Measurements from ENCODE around the gene LPCAT2. TPM values are rescaled to one million over a fixed set of nuclear protein-coding genes. Genes with fewer than 3 reads are reported as not detected.

LPCAT2 gene
- total RNA-seq, 2 experiments from 2014 or later = not detected

DNA sequence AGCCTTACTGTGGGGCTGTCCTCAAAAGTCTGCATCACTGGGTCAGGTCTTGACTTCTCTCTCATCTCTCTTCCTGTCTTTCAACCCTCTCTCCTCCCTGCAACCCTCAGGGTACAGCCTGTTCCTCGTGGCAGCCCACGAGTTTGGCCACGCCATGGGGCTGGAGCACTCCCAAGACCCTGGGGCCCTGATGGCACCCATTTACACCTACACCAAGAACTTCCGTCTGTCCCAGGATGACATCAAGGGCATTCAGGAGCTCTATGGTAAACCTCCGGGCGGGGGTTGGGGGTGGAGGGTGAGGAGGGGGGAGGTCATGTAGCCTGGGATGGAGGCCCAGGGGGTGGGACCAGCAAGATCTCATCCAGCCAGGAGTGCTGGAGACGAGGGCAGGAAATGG lies 17.2 kb upstream of the LPCAT2 start:
- H3K4me1 ChIP-seq (ENCODE audit: insufficient read depth, low read length, poor library complexity, severe bottlenecking) = no peaks in the 10 kb centered on the region
- no peaks in the 10 kb centered on the region for H3K79me2 ChIP-seq (ENCODE audit: insufficient read depth, low read depth, low read length)
- TF ChIP-seq, protein P1, sequence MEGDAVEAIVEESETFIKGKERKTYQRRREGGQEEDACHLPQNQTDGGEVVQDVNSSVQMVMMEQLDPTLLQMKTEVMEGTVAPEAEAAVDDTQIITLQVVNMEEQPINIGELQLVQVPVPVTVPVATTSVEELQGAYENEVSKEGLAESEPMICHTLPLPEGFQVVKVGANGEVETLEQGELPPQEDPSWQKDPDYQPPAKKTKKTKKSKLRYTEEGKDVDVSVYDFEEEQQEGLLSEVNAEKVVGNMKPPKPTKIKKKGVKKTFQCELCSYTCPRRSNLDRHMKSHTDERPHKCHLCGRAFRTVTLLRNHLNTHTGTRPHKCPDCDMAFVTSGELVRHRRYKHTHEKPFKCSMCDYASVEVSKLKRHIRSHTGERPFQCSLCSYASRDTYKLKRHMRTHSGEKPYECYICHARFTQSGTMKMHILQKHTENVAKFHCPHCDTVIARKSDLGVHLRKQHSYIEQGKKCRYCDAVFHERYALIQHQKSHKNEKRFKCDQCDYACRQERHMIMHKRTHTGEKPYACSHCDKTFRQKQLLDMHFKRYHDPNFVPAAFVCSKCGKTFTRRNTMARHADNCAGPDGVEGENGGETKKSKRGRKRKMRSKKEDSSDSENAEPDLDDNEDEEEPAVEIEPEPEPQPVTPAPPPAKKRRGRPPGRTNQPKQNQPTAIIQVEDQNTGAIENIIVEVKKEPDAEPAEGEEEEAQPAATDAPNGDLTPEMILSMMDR (conservative IDR thresholded peaks at IDR 0.05; ENCODE audit: low read length) = no peak
- no peak for TF ChIP-seq EZH2phosphoT487 (IDR thresholded peaks at IDR 0.05; ENCODE audit: borderline replicate concordance, low read depth, low read length)
- H3K4me2 ChIP-seq (ENCODE audit: low read length) = no peak overlapping the region
- H3K27ac ChIP-seq (ENCODE audit: low read depth, low read length, poor library complexity, severe bottlenecking) = no peak overlapping the region
- H3K9me3 ChIP-seq (ENCODE audit: low read length) = no peaks in the 10 kb centered on the region
- intact Hi-C loops (cut with micrococcal nuclease; ENCODE audit: unreplicated experiment) = no loop called here
- no TSS peak for BruUV-seq (replicated peaks)
- no peaks in the 10 kb centered on the region for H3K9me2 ChIP-seq (ENCODE audit: insufficient read depth, low read length)
- ChIA-PET POLR2A (no interaction called here), CTCF (ENCODE audit: unreplicated experiment) (interaction anchor here (0.6 kb wide), 1 partner anchor 226 kb away, joined by 6 read pairs; no protein-coding TSS in a partner anchor)
- H3K4me3 ChIP-seq (ENCODE audit: low read depth, low read length, poor library complexity, severe bottlenecking) = no peak overlapping the region
- no peaks in the 10 kb centered on the region for H4K20me1 ChIP-seq (ENCODE audit: insufficient read depth, low read length)
- no peaks in the 10 kb centered on the region for H3K36me3 ChIP-seq (ENCODE audit: insufficient read depth, low read length)
- DNase-seq (ENCODE audit: low spot score) = no peak
- no peak overlapping the region for H2AFZ ChIP-seq (ENCODE audit: low read length)

DNA sequence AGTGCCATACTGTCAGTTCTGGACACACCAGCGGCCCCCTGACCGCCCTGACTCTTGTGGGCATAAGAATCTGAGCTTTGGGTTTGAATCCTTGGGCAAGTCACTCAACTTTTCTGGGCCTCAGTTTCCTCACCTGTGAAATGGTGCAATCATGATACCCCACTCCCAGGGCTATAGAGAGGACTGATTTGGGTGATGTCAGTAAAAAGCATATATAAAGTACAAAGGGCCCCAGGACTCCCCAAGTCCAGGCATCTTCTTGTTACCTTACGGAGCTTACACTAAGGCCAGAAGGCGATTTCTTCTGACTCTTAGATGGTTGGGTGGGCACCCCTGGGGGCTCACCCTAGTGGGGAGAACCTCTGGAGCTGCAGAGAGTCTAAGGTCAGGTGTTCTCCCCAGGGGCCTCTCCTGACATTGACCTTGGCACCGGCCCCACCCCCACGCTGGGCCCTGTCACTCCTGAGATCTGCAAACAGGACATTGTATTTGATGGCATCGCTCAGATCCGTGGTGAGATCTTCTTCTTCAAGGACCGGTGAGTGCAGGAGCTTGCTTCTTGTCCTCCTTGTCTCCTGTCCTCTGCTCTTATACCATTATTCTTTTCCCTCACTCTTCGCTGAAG lies 16.0 kb upstream of the LPCAT2 start:
- TF ChIP-seq, protein P1 (conservative IDR thresholded peaks at IDR 0.05; ENCODE audit: low read length) = no peak
- no peak for TF ChIP-seq EZH2phosphoT487 (IDR thresholded peaks at IDR 0.05; ENCODE audit: borderline replicate concordance, low read depth, low read length)
- Histone ChIP-seq H3K79me2 (ENCODE audit: insufficient read depth, low read depth, low read length) (no peaks in the 10 kb centered on the region), H3K9me3 (ENCODE audit: low read length) (no peaks in the 10 kb centered on the region), H3K4me3 (ENCODE audit: low read depth, low read length, poor library complexity, severe bottlenecking) (no peak overlapping the region), H3K9me2 (ENCODE audit: insufficient read depth, low read length) (no peaks in the 10 kb centered on the region), H2AFZ (ENCODE audit: low read length) (no peak overlapping the region), H3K4me1 (ENCODE audit: insufficient read depth, low read length, poor library complexity, severe bottlenecking) (no peaks in the 10 kb centered on the region), H4K20me1 (ENCODE audit: insufficient read depth, low read length) (no peaks in the 10 kb centered on the region), H3K36me3 (ENCODE audit: insufficient read depth, low read length) (no peaks in the 10 kb centered on the region), H3K4me2 (ENCODE audit: low read length) (no peak overlapping the region), H3K27ac (ENCODE audit: low read depth, low read length, poor library complexity, severe bottlenecking) (no peak overlapping the region)
- ChIA-PET CTCF (ENCODE audit: unreplicated experiment) (no interaction called here), POLR2A (interaction anchor here (0.9 kb wide), 1 partner anchor 14 kb away, joined by 3 read pairs; no protein-coding TSS in a partner anchor)
- no peak for DNase-seq (ENCODE audit: low spot score)
- BruUV-seq (replicated peaks) = no TSS peak
- intact Hi-C loops (cut with micrococcal nuclease; ENCODE audit: unreplicated experiment) = no loop called here

DNA sequence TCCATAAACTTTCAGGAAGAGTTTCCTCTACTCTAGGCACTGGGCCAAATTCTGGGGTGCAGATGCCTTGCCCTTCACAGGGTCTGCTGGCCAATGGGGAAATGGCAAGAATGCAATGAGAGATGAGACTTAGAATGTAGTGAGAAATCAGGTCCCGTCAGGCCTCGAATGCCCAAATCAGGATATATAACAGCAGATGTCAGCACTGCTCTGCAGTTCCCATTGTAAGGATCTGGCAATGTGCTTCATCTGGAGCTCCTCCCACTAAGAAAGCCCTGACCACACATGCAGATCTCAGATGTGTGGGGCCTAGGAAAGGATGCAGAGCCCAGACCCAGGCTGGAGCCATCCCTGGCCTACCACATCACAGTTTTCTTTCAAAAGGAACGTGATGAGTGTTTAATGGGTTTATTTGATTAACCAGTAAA lies 13.9 kb upstream of the LPCAT2 start:
- DNase-seq (ENCODE audit: low spot score) = no peak
- H3K4me1 ChIP-seq (ENCODE audit: insufficient read depth, low read length, poor library complexity, severe bottlenecking) = no peaks in the 10 kb centered on the region
- no peak overlapping the region for H3K27ac ChIP-seq (ENCODE audit: low read depth, low read length, poor library complexity, severe bottlenecking)
- no peak overlapping the region for H3K4me2 ChIP-seq (ENCODE audit: low read length)
- H3K36me3 ChIP-seq (ENCODE audit: insufficient read depth, low read length) = no peaks in the 10 kb centered on the region
- H3K9me3 ChIP-seq (ENCODE audit: low read length) = no peaks in the 10 kb centered on the region
- BruUV-seq (replicated peaks) = no TSS peak
- ChIA-PET POLR2A (no interaction called here), CTCF (ENCODE audit: unreplicated experiment) (no interaction called here)
- no peaks in the 10 kb centered on the region for H3K9me2 ChIP-seq (ENCODE audit: insufficient read depth, low read length)
- H4K20me1 ChIP-seq (ENCODE audit: insufficient read depth, low read length) = no peaks in the 10 kb centered on the region
- no peak overlapping the region for H2AFZ ChIP-seq (ENCODE audit: low read length)
- no peak overlapping the region for H3K4me3 ChIP-seq (ENCODE audit: low read depth, low read length, poor library complexity, severe bottlenecking)
- intact Hi-C loops (cut with micrococcal nuclease; ENCODE audit: unreplicated experiment) = no loop called here
- no peak for TF ChIP-seq EZH2phosphoT487 (IDR thresholded peaks at IDR 0.05; ENCODE audit: borderline replicate concordance, low read depth, low read length)
- TF ChIP-seq, protein P1 (conservative IDR thresholded peaks at IDR 0.05; ENCODE audit: low read length) = no peak
- no peaks in the 10 kb centered on the region for H3K79me2 ChIP-seq (ENCODE audit: insufficient read depth, low read depth, low read length)

All from OCI-LY7 (cell line).